22Rv1 (cell line): ENCODE data around the gene SEMA4B.

ENCODE experiments used
- CTCF ChIP-seq: fragments of 450-650 bp; IDR thresholded peaks from 2 replicates; pipeline ENCODE4 v1.5.1; 2017; ENCODE audit warnings: mild to moderate bottlenecking
- ZFX ChIP-seq: fragments of 450-650 bp; IDR thresholded peaks from 2 replicates; pipeline ENCODE4 v1.6.1; 2017; ENCODE audit warnings: antibody characterized with exemption, borderline replicate concordance

DNA sequence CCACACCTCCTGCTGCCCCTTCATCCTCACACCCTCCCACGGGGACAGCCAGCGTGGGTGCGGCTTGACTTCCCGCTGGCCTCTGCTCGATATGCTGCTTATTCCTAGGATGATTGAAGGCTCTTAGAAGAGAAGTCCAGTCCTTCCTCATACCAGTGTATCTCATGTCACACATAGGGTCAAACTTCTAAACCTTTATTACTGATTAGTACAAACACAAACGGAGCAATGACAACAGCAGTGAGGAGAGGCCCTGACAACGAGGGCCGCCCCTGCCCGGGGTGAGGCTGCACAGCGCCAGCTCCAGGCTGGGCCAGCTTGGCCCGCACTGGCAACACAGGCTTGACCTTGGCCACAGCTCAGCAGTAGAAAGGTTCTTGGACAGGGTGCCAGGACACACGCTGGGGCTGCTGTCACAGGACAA is 29.0 kb downstream of the SEMA4B start:
- TF ChIP-seq CTCF = no peak
- no peak for TF ChIP-seq ZFX
